ENCODE measurements around the gene TTPAL.

Gene TTPAL

GRCh38 chr20:44497761-44498160, 22.1 kb downstream of the TTPAL start:
- DNase-seq (ENCODE audit: low spot score): no peak

- no peak for DNase-seq (ENCODE audit: low spot score)
Observed at GRCh38 chr20:44500221-44500620, 24.5 kb downstream of the TTPAL start.

- DNase-seq (ENCODE audit: low spot score): no peak
Observed at GRCh38 chr20:44501448-44501847, 25.8 kb downstream of the TTPAL start.

GRCh38 chr20:44502968-44503367, 27.3 kb downstream of the TTPAL start:
- DNase-seq (ENCODE audit: low spot score): no peak

- no peak for DNase-seq (ENCODE audit: low spot score)
Observed at GRCh38 chr20:44504402-44505307, 29.0 kb downstream of the TTPAL start.

- DNase-seq (ENCODE audit: low spot score): no peak
Observed at GRCh38 chr20:44509762-44510161, 34.1 kb downstream of the TTPAL start.

- DNase-seq (ENCODE audit: low spot score): no peak
Observed at GRCh38 chr20:44513871-44514270, 38.2 kb downstream of the TTPAL start.

- DNase-seq (ENCODE audit: low spot score): no peak
Observed at GRCh38 chr20:44516491-44516890, 40.8 kb downstream of the TTPAL start.

- no peak for DNase-seq (ENCODE audit: low spot score)
Observed at GRCh38 chr20:44517454-44517853, 41.8 kb downstream of the TTPAL start.

GRCh38 chr20:44518248-44518647, 42.6 kb downstream of the TTPAL start:
- no peak for DNase-seq (ENCODE audit: low spot score)

- DNase-seq (ENCODE audit: low spot score): no peak
Observed at GRCh38 chr20:44520881-44521280, 45.2 kb downstream of the TTPAL start.

- DNase-seq (ENCODE audit: low spot score): peak; percentile 97
Observed at GRCh38 chr20:44521484-44522481, 46.1 kb downstream of the TTPAL start, which contains the start of gene SERINC3. TSS of gene SERINC3 (minus strand) at chr20:44522070. CDS start at chr20:44521951, 119 bp downstream.

GRCh38 chr20:44522841-44523240, 47.2 kb downstream of the TTPAL start:
- DNase-seq (ENCODE audit: low spot score): no peak

GRCh38 chr20:44523746-44524145, 48.1 kb downstream of the TTPAL start:
- no peak for DNase-seq (ENCODE audit: low spot score)

GRCh38 chr20:44526129-44526528, 50.5 kb downstream of the TTPAL start:
- peak; percentile 55 for DNase-seq (ENCODE audit: low spot score)

- DNase-seq (ENCODE audit: low spot score): no peak
Observed at GRCh38 chr20:44527716-44528199, 52.1 kb downstream of the TTPAL start.

- no peak for DNase-seq (ENCODE audit: low spot score)
Observed at GRCh38 chr20:44528309-44528708, 52.6 kb downstream of the TTPAL start.

GRCh38 chr20:44532259-44532980, 56.7 kb downstream of the TTPAL start:
- no peak for DNase-seq (ENCODE audit: low spot score)

GRCh38 chr20:44532981-44533331, 57.3 kb downstream of the TTPAL start:
- DNase-seq (ENCODE audit: low spot score): peak; percentile 69

- no peak for DNase-seq (ENCODE audit: low spot score)
Observed at GRCh38 chr20:44533928-44534327, 58.3 kb downstream of the TTPAL start.

- no peak for DNase-seq (ENCODE audit: low spot score)
Observed at GRCh38 chr20:44536175-44536574, 60.5 kb downstream of the TTPAL start.

- DNase-seq (ENCODE audit: low spot score): no peak
Observed at GRCh38 chr20:44537993-44538392, 62.3 kb downstream of the TTPAL start.

All from RKO (cell line).